Right lobe of liver (tissue), 6 donors: ENCODE measurements around the gene OR6C3. TPM values are rescaled to one million over a fixed set of nuclear protein-coding genes. Genes with fewer than 3 reads are reported as not detected.
"Not testable (repeated sequence)": the region's sequence is repeated elsewhere in the genome, so short reads cannot be mapped to it uniquely, and the experiment has no call there.

Experiments
- ATAC-seq, 4 donors: fragments of 200-7000 bp; cut with Tn5 transposase; one replicate each; pipeline ENCODE4 v1.9.1; 2020; ENCODE audit warnings: mild to moderate bottlenecking in 4 of 4, moderate library complexity in 4 of 4
- DNase-seq, 3 donors: peaks; one replicate each; pipeline ENCODE4 v3.0.0-alpha.2; 2020
- H3K27ac ChIP-seq, 3 donors: fragments of 200-600 bp; one replicate each; pipeline ENCODE4 v1.8.0; 2022
- H3K27me3 ChIP-seq, 2 donors: fragments of 200-600 bp; one replicate each; pipeline ENCODE4 v1.8.0; 2022
- H3K36me3 ChIP-seq, 4 donors: fragments of 200-600 bp; sonication (generic) in 1 of 4; one replicate each; pipeline versions ENCODE4 v1.5.1 to v1.8.0; 2017 to 2022; ENCODE audit warnings: control low read depth in 1 of 4
- H3K4me1 ChIP-seq, 4 donors: fragments of 200-600 bp; sonication (generic) in 1 of 4; one replicate each; pipeline versions ENCODE4 v1.5.1 to v1.8.0; 2017 to 2022; ENCODE audit warnings: control low read depth in 1 of 4
- H3K4me3 ChIP-seq, 3 donors: fragments of 200-600 bp; one replicate each; pipeline ENCODE4 v1.8.0; 2022
- H3K9me3 ChIP-seq, 4 donors: fragments of 200-600 bp; sonication (generic) in 1 of 4; one replicate each; pipeline versions ENCODE4 v1.5.1 to v1.8.0; 2017 to 2022; ENCODE audit warnings: control low read depth in 1 of 4
- POLR2A ChIP-seq: fragments of 450-650 bp; IDR thresholded peaks from one replicate; pipeline ENCODE4 v1.6.1; 2017; ENCODE audit warnings: antibody characterized with exemption, mild to moderate bottlenecking
- WGBS: methylation state at CpG from one replicate; pipeline ENCODE4 v1.1.6; 2018; ENCODE audit warnings: low coverage, low lambda C conversion rate; ENCODE audit not compliant: insufficient coverage; ENCODE audit errors: missing lambda C conversion rate; 5-methylcytosine and 5-hydroxymethylcytosine counted together
- intact Hi-C, 2 donors: fragments of 100-400 bp; cut with DNase I; formaldehyde crosslinking; loops; one replicate each; pipeline versions ENCODE4 v1.11.2 to v1.14.1; 2022
- total RNA-seq, 6 experiments: library from RNA; depleted of rRNA in 2 of 6; stranded (reverse); fragments of >200 nt in 2 of 6; fragmentation: NEBNext Ultra II Directional in 3 of 6; extraction: Animal tissue kit (Norgen Biotek cat#: 25700) in 3 of 6; gene quantifications; one replicate each; pipeline versions ENCODE4 v1.1.0 to v1.2.4, GENCODE V29; 2016 to 2023
- TF ChIP-seq, protein P1 (sequence below), 4 donors: fragments of 200-600 bp in 3 of 4; fragments of 450-650 bp in 1 of 4; IDR thresholded peaks; one replicate each; pipeline versions ENCODE4 v1.5.1 to v1.8.0; 2016 to 2022; ENCODE audit warnings: antibody characterized with exemption in 4 of 4, mild to moderate bottlenecking in 2 of 4
- donor health status: DM: no; HTN: yes; CAD: no.
- donor health status: DM: no; HTN: no; CAD: no.
- donor health status: DM: no; HTN: no; CAD: no.
- donor health status: DM: no; HTN: yes; CAD: no.
- donor health status: DM: no; HTN: yes; CAD: no.

Gene OR6C3
- total RNA-seq, 6 experiments from 2014 or later: not detected

DNA sequence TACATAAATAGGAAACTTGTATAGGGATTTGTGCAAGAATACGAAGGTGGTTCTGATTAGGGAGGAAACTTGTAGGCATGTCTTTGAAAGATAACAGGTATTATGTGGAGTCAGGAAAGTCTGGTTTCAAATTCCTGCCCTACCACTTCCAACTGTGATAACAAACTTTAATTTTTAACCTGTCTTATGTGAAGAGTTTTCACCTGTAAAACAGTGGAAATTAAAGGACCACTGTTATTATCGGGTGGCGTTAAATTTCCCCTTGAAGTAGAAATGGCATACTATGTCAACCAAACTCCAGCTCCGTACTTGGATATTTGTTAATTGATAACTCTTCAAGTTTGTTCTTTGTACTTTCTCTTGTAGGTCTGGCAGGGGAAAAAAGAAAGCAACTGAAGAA is 10.3 kb upstream of the OR6C3 start:
- Histone ChIP-seq H3K4me3 (no peak overlapping the region), H3K27ac (no peak overlapping the region), H3K9me3 (no peaks in the 10 kb centered on the region), H3K4me1 (no peaks in the 10 kb centered on the region), H3K36me3 (no peaks in the 10 kb centered on the region), H3K27me3 (no peaks in the 10 kb centered on the region)
- 32% methylated on average over 4 of the region's 4 CpGs for WGBS
- TF ChIP-seq POLR2A: no peak
- TF ChIP-seq, protein P1, sequence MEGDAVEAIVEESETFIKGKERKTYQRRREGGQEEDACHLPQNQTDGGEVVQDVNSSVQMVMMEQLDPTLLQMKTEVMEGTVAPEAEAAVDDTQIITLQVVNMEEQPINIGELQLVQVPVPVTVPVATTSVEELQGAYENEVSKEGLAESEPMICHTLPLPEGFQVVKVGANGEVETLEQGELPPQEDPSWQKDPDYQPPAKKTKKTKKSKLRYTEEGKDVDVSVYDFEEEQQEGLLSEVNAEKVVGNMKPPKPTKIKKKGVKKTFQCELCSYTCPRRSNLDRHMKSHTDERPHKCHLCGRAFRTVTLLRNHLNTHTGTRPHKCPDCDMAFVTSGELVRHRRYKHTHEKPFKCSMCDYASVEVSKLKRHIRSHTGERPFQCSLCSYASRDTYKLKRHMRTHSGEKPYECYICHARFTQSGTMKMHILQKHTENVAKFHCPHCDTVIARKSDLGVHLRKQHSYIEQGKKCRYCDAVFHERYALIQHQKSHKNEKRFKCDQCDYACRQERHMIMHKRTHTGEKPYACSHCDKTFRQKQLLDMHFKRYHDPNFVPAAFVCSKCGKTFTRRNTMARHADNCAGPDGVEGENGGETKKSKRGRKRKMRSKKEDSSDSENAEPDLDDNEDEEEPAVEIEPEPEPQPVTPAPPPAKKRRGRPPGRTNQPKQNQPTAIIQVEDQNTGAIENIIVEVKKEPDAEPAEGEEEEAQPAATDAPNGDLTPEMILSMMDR (IDR thresholded peaks at IDR 0.05): no peak
- intact Hi-C loops: no loop called here
- no peak for ATAC-seq
- no peak for DNase-seq

DNA sequence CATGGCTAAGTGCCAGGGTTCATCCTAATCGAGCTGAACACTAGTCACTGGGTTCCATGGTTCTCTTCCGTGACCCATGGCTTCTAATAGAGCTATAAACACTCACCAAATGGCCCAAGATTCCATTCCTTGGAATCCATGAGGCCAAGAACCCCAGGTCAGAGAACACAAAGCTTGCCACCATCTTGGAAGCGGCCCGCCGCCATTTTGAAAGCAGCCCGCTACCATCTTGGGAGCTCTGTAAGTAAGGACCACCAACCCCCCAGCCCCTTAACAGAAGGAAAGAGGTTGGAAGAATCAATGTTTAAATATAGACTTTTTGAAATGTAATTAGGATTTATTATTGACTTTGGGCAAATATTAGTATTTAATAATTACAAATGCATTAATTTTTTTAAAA is 4.7 kb upstream of the OR6C3 start:
- H3K9me3 ChIP-seq, H3K36me3 ChIP-seq, H3K4me1 ChIP-seq, intact Hi-C loops, H3K27ac ChIP-seq, H3K4me3 ChIP-seq, ATAC-seq, H3K27me3 ChIP-seq, DNase-seq: not testable (repeated sequence)
- WGBS: 50% methylated on average over 1 of the region's 6 CpGs

DNA sequence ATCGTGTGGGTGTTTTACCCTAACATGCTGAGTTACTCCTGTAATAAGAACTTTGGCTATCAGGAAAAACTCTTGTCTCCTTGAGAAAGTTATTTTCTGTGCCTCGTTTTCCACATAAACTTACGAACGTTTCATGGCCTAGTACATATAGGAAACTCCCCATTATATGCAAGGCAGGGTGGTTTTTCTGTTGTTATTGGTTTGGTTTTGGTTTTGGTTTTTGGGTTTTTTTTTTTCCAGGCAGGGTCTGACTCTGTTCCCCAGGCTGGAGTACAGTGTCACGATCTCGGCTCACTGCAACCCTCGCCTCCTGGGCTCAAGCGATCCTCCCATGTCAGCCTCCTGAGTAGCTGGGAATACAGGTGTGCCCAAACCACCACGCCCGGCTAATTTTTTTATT is 5.5 kb downstream of the OR6C3 start:
- Histone ChIP-seq H3K27me3 (no peaks in the 10 kb centered on the region), H3K27ac (no peak overlapping the region), H3K36me3 (no peaks in the 10 kb centered on the region), H3K4me1 (no peaks in the 10 kb centered on the region), H3K4me3 (no peak overlapping the region), H3K9me3 (no peaks in the 10 kb centered on the region)
- no peak for TF ChIP-seq POLR2A
- TF ChIP-seq, protein P1 (IDR thresholded peaks at IDR 0.05): no peak
- no peak for DNase-seq
- 69% methylated on average over 8 of the region's 10 CpGs for WGBS
- intact Hi-C loops: no loop called here
- ATAC-seq: no peak

DNA sequence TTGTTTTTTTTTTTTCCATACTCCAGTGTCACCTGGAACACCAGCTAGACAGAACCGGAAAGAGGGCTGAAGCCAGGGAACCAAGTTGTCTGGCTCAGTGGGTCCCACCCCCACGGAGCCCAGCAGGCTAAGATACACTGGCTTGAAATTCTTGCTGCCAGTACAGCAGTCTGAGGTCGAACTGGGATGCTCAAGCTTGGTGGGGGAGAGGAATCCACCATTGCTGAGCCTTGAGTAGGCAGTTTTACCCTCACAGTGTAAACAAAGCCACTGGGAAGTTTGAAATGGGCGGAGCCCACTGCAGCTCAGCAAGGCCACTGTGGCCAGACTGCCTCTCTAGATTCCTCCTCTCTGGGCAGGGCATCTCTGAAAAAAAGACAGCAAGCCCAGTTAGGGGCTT is 24.8 kb downstream of the OR6C3 start:
- H3K4me1 ChIP-seq, H3K27ac ChIP-seq, H3K27me3 ChIP-seq, H3K36me3 ChIP-seq, DNase-seq, H3K9me3 ChIP-seq, H3K4me3 ChIP-seq, intact Hi-C loops, ATAC-seq: not testable (repeated sequence)
- WGBS: 61% methylated on average over 4 of the region's 4 CpGs

DNA sequence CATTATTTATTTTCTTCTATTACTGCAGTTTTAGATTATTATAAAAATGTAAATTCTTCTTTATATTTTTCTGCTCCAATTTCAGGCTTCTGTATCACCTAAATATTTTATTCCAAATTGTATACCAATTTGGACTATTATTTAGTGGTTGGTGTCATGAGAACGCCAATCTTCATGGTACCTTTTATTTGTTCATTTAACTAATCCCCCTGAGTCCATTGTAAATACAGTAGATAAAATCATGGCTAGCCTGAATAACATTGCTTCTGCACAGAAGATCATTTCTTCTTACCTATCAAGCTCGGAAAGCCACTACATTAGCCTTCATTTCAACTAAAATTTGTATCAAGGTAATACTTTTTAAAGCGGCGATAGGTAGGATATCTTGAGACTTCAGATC is 32.1 kb downstream of the OR6C3 start, which contains the start of gene OR6C75:
TSS of gene OR6C75 (plus strand) at position 301 of the 400 bp plus-strand sequence. CDS start 2,136 bp downstream, outside the sequence.
- Histone ChIP-seq H3K9me3 (no peaks in the 10 kb centered on the region), H3K27me3 (no peaks in the 10 kb centered on the region), H3K36me3 (no peaks in the 10 kb centered on the region), H3K27ac (no peak within 1 kb of the TSS), H3K4me1 (no peaks in the 10 kb centered on the region), H3K4me3 (no peak within 1 kb of the TSS)
- TF ChIP-seq POLR2A: no peak
- TF ChIP-seq, protein P1 (IDR thresholded peaks at IDR 0.05): no peak
- DNase-seq: no peak
- ATAC-seq: no peak
- WGBS: 77% methylated on average over 4 of the region's 4 CpGs
- intact Hi-C loops: no loop called here

DNA sequence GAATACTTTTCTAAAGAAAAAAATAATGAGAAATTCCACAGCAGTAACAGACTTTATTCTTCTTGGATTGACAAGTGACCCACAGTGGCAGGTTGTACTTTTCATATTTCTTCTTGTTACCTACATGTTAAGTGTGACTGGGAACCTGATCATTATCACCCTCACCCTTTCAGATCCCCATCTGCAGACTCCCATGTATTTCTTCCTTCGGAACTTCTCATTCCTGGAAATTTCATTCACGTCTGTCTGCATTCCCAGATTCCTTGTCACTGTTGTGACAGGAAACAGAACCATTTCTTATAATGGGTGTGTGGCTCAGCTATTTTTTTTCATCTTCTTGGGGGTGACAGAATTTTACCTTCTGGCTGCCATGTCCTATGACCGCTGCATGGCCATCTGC is 34.5 kb downstream of the OR6C3 start:
- Histone ChIP-seq H3K4me1 (no peaks in the 10 kb centered on the region), H3K27me3 (no peaks in the 10 kb centered on the region), H3K9me3 (no peaks in the 10 kb centered on the region), H3K4me3 (no peak overlapping the region), H3K36me3 (no peaks in the 10 kb centered on the region), H3K27ac (no peak overlapping the region)
- no peak for ATAC-seq
- intact Hi-C loops: no loop called here
- TF ChIP-seq, protein P1 (IDR thresholded peaks at IDR 0.05): no peak
- TF ChIP-seq POLR2A: no peak
- WGBS: 57% methylated on average over 3 of the region's 3 CpGs
- DNase-seq: no peak
